GM19467 (cell line): ENCODE measurements around the gene TPCN2.

Experiments
- ATAC-seq: cut with Tn5 transposase; IDR thresholded peaks from one replicate; pipeline ENCODE4 v1.9.1; 2021; ENCODE audit warnings: mild to moderate bottlenecking, moderate library complexity; ENCODE audit not compliant: unreplicated experiment

TPCN2 gene

GRCh38 chr11:69108030-69108429 is 59.3 kb downstream of the TPCN2 start:
- no peak for ATAC-seq

GRCh38 chr11:69108559-69108958 is 59.8 kb downstream of the TPCN2 start:
- no peak for ATAC-seq

- ATAC-seq = no peak
These were observed 60.4 kb downstream of the TPCN2 start for GRCh38 chr11:69109101-69109500.

- no peak for ATAC-seq
These were observed 61.7 kb downstream of the TPCN2 start for GRCh38 chr11:69110451-69110850.

GRCh38 chr11:69111624-69112542 is 63.2 kb downstream of the TPCN2 start:
- ATAC-seq = no peak

- ATAC-seq = no peak
These were observed 64.5 kb downstream of the TPCN2 start for GRCh38 chr11:69113226-69113625.

GRCh38 chr11:69113646-69114340 is 65.1 kb downstream of the TPCN2 start:
- no peak for ATAC-seq

GRCh38 chr11:69114362-69114761 is 65.6 kb downstream of the TPCN2 start:
- ATAC-seq = no peak

- ATAC-seq = no peak
These were observed 66.2 kb downstream of the TPCN2 start for GRCh38 chr11:69114811-69115523.

- ATAC-seq = no peak
These were observed 67.1 kb downstream of the TPCN2 start for GRCh38 chr11:69115586-69116560.

- no peak for ATAC-seq
These were observed 67.9 kb downstream of the TPCN2 start for GRCh38 chr11:69116671-69117070.

GRCh38 chr11:69119190-69119589 is 70.5 kb downstream of the TPCN2 start:
- ATAC-seq = no peak

- ATAC-seq = no peak
These were observed 71.6 kb downstream of the TPCN2 start for GRCh38 chr11:69120096-69120875.

GRCh38 chr11:69121021-69121420 is 72.3 kb downstream of the TPCN2 start:
- no peak for ATAC-seq

GRCh38 chr11:69121621-69122325 is 73.0 kb downstream of the TPCN2 start:
- no peak for ATAC-seq

- ATAC-seq = no peak
These were observed 73.5 kb downstream of the TPCN2 start for GRCh38 chr11:69122326-69122629.

- ATAC-seq = no peak
These were observed 74.1 kb downstream of the TPCN2 start for GRCh38 chr11:69122630-69123431.
